CD4-positive, alpha-beta T cell treated with Interleukin-17A for 1 hour (primary cell): Measurements from ENCODE around the gene HTR3B.
"Not testable (repeated sequence)": the region's sequence is repeated elsewhere in the genome, so short reads cannot be mapped to it uniquely, and the experiment has no call there.

ENCODE experiments used
- DNase-seq: peaks from one replicate; pipeline ENCODE4 v3.0.0-alpha.2; 2020

HTR3B gene

DNA sequence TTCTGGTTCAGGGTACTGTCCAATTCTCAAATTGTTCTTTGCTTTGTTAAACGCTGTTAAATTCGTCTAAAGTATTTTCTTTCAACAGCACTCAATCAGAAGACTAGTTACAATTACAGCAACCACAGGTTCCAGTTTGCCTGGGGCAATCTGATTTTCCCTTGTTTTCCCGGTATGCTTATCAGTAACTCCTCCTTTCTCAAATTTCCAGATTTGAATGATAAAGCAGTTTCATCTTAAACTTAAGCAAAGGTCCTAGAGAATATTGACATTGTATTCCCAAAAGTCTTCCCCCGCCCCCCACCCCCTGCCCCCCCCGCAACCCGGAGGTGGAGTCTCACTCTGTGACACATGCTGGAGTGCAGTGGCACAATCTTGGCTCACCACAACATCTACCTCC is 18.7 kb upstream of the HTR3B start:
- DNase-seq, result no peak

- no peak for DNase-seq
Measured at GRCh38 chr11:113888848-113889247, 15.7 kb upstream of the HTR3B start.

- DNase-seq, result no peak
Measured at GRCh38 chr11:113894421-113894996, 10.1 kb upstream of the HTR3B start.

- no peak for DNase-seq
Measured at GRCh38 chr11:113895367-113896155, 9.0 kb upstream of the HTR3B start.

GRCh38 chr11:113896156-113896879 is 8.3 kb upstream of the HTR3B start:
- DNase-seq, result peak; percentile 43

GRCh38 chr11:113901141-113901540 is 3.5 kb upstream of the HTR3B start:
- DNase-seq, result no peak

GRCh38 chr11:113906038-113906437 is 1.4 kb downstream of the HTR3B start:
- no peak for DNase-seq

DNA sequence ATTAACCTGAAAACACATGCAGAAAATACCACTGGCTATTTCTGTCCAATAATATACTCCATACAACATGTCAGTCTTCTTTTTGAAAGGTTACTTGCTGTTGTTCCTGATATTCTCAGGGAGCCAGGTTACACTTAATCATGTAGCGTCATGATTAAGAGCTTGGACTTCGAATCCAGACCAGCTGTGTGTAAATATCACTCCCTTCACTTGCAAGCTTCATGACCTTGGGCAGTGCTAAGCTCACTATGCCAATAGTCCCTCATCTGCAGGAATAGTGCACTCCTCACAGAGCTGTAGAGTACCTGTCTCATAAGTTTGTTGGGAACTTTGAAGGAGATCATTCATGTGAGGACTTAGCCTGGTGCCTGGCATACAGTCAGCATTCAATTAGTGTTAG is 1.9 kb downstream of the HTR3B start:
- no peak for DNase-seq

DNA sequence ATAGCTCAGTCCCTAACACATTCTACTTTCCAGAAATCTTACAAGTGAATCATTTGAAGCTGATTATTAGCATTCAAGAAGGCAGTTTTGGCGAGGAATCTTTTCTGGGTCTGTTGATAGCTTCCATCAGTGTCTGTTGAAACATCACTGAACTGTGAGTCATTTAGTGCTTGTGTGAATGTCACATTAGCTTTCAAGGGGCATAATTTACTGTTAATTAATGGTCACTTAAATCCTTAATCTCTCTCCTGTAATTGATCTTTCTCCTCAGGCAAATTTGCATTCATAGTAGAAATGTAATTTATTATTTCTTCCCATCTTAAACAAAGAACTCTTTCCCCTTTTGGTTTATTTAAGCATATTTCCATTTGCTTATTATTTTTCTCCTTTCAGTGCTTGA is 2.6 kb downstream of the HTR3B start:
- no peak for DNase-seq

GRCh38 chr11:113907681-113908080 is 3.1 kb downstream of the HTR3B start:
- no peak for DNase-seq

DNA sequence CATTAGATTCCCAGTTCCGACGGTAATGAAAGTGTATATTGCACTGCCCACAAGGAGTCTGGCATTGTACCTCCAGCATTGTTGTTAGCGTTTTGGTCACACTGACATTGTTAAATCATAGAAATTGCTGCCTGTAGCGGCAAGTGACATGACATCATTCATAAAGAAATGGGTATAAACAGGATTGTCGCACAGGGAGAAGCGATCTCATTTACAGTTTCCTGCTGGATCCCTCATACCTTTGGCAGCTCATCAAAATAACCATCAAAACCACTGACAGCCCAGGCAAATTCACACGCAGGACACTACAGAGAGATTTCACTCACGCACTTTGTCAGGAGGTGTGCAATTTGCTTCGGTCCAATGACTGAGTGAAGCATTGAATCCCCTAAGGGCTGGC is 3.5 kb downstream of the HTR3B start:
- no peak for DNase-seq

DNA sequence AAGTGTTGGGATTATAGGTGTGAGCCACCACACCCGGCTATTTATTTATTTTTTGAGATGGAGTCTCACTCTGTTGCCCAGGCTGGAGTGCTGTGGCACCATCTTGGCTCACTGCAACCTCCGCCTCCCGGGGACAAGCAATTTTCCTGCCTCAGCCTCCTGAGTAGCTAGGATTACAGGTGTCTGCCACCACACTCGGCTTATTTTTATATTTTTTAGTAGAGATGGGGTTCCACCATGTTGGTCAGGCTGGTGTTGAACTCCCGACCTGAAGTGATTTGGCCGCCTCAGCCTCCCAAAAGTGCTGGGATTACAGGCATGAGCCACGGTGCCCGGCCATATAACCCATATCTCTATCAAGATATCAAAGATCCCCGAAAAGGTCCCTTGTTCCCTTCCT is 6.9 kb downstream of the HTR3B start:
- not testable (repeated sequence) for DNase-seq

- no peak for DNase-seq
Measured at GRCh38 chr11:113923572-113923971, 19.0 kb downstream of the HTR3B start.

GRCh38 chr11:113926273-113927197 is 21.9 kb downstream of the HTR3B start:
- no peak for DNase-seq

GRCh38 chr11:113928311-113928710 is 23.7 kb downstream of the HTR3B start:
- no peak for DNase-seq

- no peak for DNase-seq
Measured at GRCh38 chr11:113932788-113933187, 28.2 kb downstream of the HTR3B start.

GRCh38 chr11:113934193-113934592 is 29.6 kb downstream of the HTR3B start:
- DNase-seq, result not testable (repeated sequence)

GRCh38 chr11:113934761-113935160 is 30.2 kb downstream of the HTR3B start:
- DNase-seq, result peak; percentile 2

- DNase-seq, result no peak
Measured at GRCh38 chr11:113935858-113936257, 31.3 kb downstream of the HTR3B start.

GRCh38 chr11:113937918-113938317 is 33.3 kb downstream of the HTR3B start:
- DNase-seq, result no peak

DNA sequence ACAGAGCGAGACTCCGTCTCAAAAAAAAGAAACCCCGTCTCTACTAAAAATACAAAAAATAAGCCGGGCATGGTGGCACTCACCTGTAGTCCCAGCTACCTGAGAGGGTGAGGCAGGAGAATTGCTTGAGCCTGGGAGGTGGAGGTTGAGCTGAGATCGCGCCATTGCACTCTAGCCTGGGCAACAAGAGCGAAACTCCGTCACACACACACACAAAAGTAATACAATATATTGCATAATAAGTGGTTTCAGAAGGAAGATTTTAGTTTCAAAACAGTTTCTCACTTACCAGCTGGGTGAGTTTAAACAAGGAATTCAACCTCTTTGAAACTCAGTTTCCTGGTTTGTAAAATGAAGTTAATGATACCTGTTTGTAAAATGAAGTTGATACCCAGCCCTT is 37.7 kb downstream of the HTR3B start:
- DNase-seq, result no peak

DNA sequence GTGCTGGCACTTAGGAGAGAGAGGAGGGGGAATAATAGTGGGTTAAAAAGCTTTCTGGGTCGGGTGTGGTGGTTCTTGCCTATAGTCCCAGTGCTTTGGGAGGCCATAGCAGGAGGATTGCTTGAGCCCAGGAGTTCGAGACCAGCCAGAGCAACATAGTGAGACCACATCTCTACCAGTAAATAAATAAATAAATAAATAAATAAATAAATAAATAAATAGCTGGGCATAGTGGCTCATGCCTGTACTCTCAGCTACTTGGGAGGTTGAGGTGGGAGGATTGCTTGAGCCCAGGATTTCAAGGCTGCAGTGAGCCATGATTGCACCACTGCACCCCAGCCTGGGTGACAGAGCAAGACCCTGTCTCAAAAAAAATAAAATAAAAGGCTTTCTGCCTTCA is 41.6 kb downstream of the HTR3B start:
- DNase-seq, result not testable (repeated sequence)

DNA sequence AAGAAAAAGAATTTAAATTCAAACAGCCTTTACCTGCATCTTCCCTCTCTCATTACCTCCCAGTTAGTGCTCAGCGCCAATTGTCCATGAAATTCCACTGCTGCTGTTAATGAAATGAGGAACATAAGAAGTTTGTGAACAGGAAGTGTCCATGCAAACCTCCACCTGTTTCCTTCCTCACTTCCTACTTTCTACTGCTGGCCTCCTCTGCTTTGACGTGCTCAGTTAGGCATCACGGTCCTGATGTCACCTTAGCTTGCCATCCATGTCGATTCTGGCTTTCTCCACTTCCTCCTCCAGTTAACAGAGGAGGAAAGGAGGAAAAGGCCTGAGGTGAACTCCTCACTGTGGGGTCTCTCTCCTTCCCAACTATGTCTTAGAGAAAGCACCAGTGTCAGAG is 43.4 kb downstream of the HTR3B start:
- DNase-seq, result no peak
